Middle frontal gyrus (tissue), 1 donor: ENCODE data around the gene OSTF1.

Experiments used
- DNase-seq: peaks from one replicate; pipeline ENCODE4 v3.0.0-alpha.2; 2015; ENCODE audit warnings: low spot score; ENCODE audit errors: extremely low spot score

The OSTF1 gene

GRCh38 chr9:75084081-75084672 lies 4.1 kb upstream of the OSTF1 start:
- no peak for DNase-seq

GRCh38 chr9:75085640-75086039 lies 2.7 kb upstream of the OSTF1 start:
- DNase-seq, result no peak

GRCh38 chr9:75086541-75087288 lies 1.6 kb upstream of the OSTF1 start:
- DNase-seq, result no peak

GRCh38 chr9:75087289-75087823 lies 958 bp upstream of the OSTF1 start:
- no peak for DNase-seq

- DNase-seq, result no peak
Observed at GRCh38 chr9:75088646-75089372, 495 bp downstream of the OSTF1 start.

- no peak for DNase-seq
Observed at GRCh38 chr9:75089373-75089766, 1.1 kb downstream of the OSTF1 start.

GRCh38 chr9:75090579-75090978 lies 2.3 kb downstream of the OSTF1 start:
- no peak for DNase-seq

- no peak for DNase-seq
Observed at GRCh38 chr9:75092766-75093165, 4.5 kb downstream of the OSTF1 start.

GRCh38 chr9:75096796-75097195 lies 8.5 kb downstream of the OSTF1 start:
- DNase-seq, result no peak

- DNase-seq, result no peak
Observed at GRCh38 chr9:75101004-75101588, 12.8 kb downstream of the OSTF1 start.

GRCh38 chr9:75102177-75102790 lies 14.0 kb downstream of the OSTF1 start:
- DNase-seq, result no peak

GRCh38 chr9:75104607-75105006 lies 16.3 kb downstream of the OSTF1 start:
- DNase-seq, result no peak

- no peak for DNase-seq
Observed at GRCh38 chr9:75105019-75105540, 16.8 kb downstream of the OSTF1 start.

- no peak for DNase-seq
Observed at GRCh38 chr9:75105841-75106240, 17.5 kb downstream of the OSTF1 start.

- DNase-seq, result no peak
Observed at GRCh38 chr9:75106857-75107256, 18.5 kb downstream of the OSTF1 start.

- no peak for DNase-seq
Observed at GRCh38 chr9:75108571-75108970, 20.3 kb downstream of the OSTF1 start.

GRCh38 chr9:75109210-75109839 lies 21.0 kb downstream of the OSTF1 start:
- DNase-seq, result no peak

- DNase-seq, result no peak
Observed at GRCh38 chr9:75111019-75111622, 22.8 kb downstream of the OSTF1 start.

GRCh38 chr9:75112789-75113188 lies 24.5 kb downstream of the OSTF1 start:
- no peak for DNase-seq

- no peak for DNase-seq
Observed at GRCh38 chr9:75116306-75116705, 28.0 kb downstream of the OSTF1 start.
